GM12878 (cell line): ENCODE results near the gene SMARCAL1. TPM values are rescaled to one million over a fixed set of nuclear protein-coding genes. Genes with fewer than 3 reads are reported as not detected.
"Not testable (repeated sequence)": the region's sequence is repeated elsewhere in the genome, so short reads cannot be mapped to it uniquely, and the experiment has no call there.

Experiments
- ATAC-seq: fragments of 200-7000 bp; cut with Tn5 transposase; 3 replicates; pipeline ENCODE4 v1.9.1; 2020; ENCODE audit warnings: mild to moderate bottlenecking, moderate library complexity
- BruUV-seq: library from RNA; stranded (reverse); fragments of 400-500 nt; replicated peaks from 2 replicates; lab custom pipeline; 2021; lab: Mats Ljungman, UMichigan
- CTCF ChIA-PET: fragments of 300-600 bp; sonication (Branson Sonifier 250); formaldehyde crosslinking; extraction: SDS; loops from one replicate; lab custom pipeline; 2021; ENCODE audit warnings: inconsistent platforms; lab: Yijun Ruan, JAX
- POLR2A ChIA-PET: fragments of 350-600 bp; formaldehyde crosslinking; extraction: SDS; loops from one replicate; lab custom pipeline; 2021; ENCODE audit warnings: inconsistent platforms; lab: Charles Lee
- RAD21 ChIA-PET: fragments of 300-600 bp; sonication (Branson Sonifier 250); formaldehyde crosslinking; loops from one replicate; lab custom pipeline; 2023; ENCODE audit warnings: antibody characterized with exemption; ENCODE audit not compliant: unreplicated experiment; lab: Charles Lee
- SMC1A ChIA-PET: fragments of 300-600 bp; sonication (Branson Sonifier 250); formaldehyde crosslinking; loops from one replicate; lab custom pipeline; 2023; ENCODE audit not compliant: unreplicated experiment, uncharacterized antibody; lab: Charles Lee
- DNase-seq: peaks from one replicate; pipeline ENCODE4 v3.0.0-alpha.2; 2011; ENCODE audit warnings: low read depth, low spot score
- FAIRE-seq: peaks from 3 replicates; lab custom pipeline; 2011; peaks lifted over from hg19 to GRCh38; lab: Jason Lieb, UNC
- H2AFZ ChIP-seq: 2 replicates; pipeline ENCODE4 v1.6.0; 2011; ENCODE audit warnings: low read depth, low read length, control low read depth; ENCODE audit not compliant: control insufficient read depth
- H3K27ac ChIP-seq: 2 replicates; pipeline ENCODE4 v1.5.1; 2011; ENCODE audit warnings: control low read depth; ENCODE audit not compliant: control insufficient read depth, insufficient read depth
- H3K27me3 ChIP-seq, 2 experiments: replicated peaks in 1 of 2; 2 replicates each; pipeline versions ENCODE4 v1.6.0 to v1.6.1; 2011; ENCODE audit warnings: low read length in 1 of 2; ENCODE audit not compliant: control insufficient read depth in 2 of 2, insufficient read depth in 2 of 2
- H3K36me3 ChIP-seq, 2 experiments: 2 replicates each; pipeline ENCODE4 v1.5.1; 2011; ENCODE audit warnings: low read length in 1 of 2; ENCODE audit not compliant: control insufficient read depth in 2 of 2, insufficient read depth in 2 of 2
- H3K4me1 ChIP-seq: 2 replicates; pipeline ENCODE4 v1.6.1; 2011; ENCODE audit warnings: mild to moderate bottlenecking, low read length, moderate library complexity, mixed read lengths; ENCODE audit not compliant: control insufficient read depth, insufficient read depth
- H3K4me2 ChIP-seq: 2 replicates; pipeline ENCODE4 v1.6.0; 2011; ENCODE audit warnings: control low read depth; ENCODE audit not compliant: control insufficient read depth, insufficient read depth
- H3K4me3 ChIP-seq: fragments of 200-600 bp; sonication (generic); 2 replicates; pipeline ENCODE4 v1.5.1; 2016
- H3K79me2 ChIP-seq: 2 replicates; pipeline ENCODE4 v1.6.0; 2011; ENCODE audit warnings: low read length; ENCODE audit not compliant: control insufficient read depth, insufficient read depth
- H3K9ac ChIP-seq: 2 replicates; pipeline ENCODE4 v1.8.0; 2011; ENCODE audit warnings: low read length, control low read depth, mixed read lengths; ENCODE audit not compliant: control insufficient read depth, insufficient read depth
- H3K9me3 ChIP-seq: replicated peaks from 3 replicates; pipeline ENCODE4 v1.5.1; 2011; ENCODE audit warnings: mild to moderate bottlenecking, low read length; ENCODE audit not compliant: control insufficient read depth, insufficient read depth
- H4K20me1 ChIP-seq: 2 replicates; pipeline ENCODE4 v1.6.0; 2011; ENCODE audit not compliant: control insufficient read depth, insufficient read depth
- ATF2 ChIP-seq: IDR thresholded peaks from 2 replicates; pipeline ENCODE4 v1.6.1; 2012; ENCODE audit warnings: low read length, inconsistent platforms
- CREB1 ChIP-seq: IDR thresholded peaks from 2 replicates; pipeline ENCODE4 v1.6.1; 2012; ENCODE audit warnings: low read depth, mild to moderate bottlenecking, inconsistent platforms
- LARP7 ChIP-seq: fragments of 450-650 bp; IDR thresholded peaks from 2 replicates; pipeline ENCODE4 v1.6.1; 2017; ENCODE audit warnings: mild to moderate bottlenecking
- RBBP5 ChIP-seq: fragments of 200-600 bp; sonication (generic); conservative IDR thresholded peaks from 2 replicates; pipeline ENCODE4 v1.6.1; 2016
- ZBTB4 ChIP-seq: fragments of 450-650 bp; formaldehyde crosslinking; IDR thresholded peaks from 2 replicates; pipeline ENCODE4 v1.4.0; 2022; ENCODE audit warnings: mild to moderate bottlenecking, moderate library complexity
- WGBS: methylation state at CpG from one replicate; pipeline ENCODE4 v1.1.6; 2016; ENCODE audit warnings: low lambda C conversion rate; ENCODE audit not compliant: insufficient replicate concordance, insufficient coverage; ENCODE audit errors: missing lambda C conversion rate; 5-methylcytosine and 5-hydroxymethylcytosine counted together
- in situ Hi-C: fragments of 300-500 bp; cut with MboI; formaldehyde crosslinking; loops from 9 replicates; pipeline ENCODE4 v1.14.3; 2018; ENCODE audit warnings: mixed read lengths
- intact Hi-C: fragments of 100-400 bp; cut with micrococcal nuclease; formaldehyde crosslinking; loops from one replicate; pipeline ENCODE4 v1.14.2; 2022; ENCODE audit not compliant: unreplicated experiment
- polyA plus RNA-seq, 11 experiments: library from polyadenylated mRNA; depleted of rRNA in 4 of 11; unstranded in 6 of 11; stranded (reverse) in 5 of 11; fragments of >200 nt; fragmentation: Nextera tagmentation in 4 of 11; fragmentation: Illumina TruSeq in 1 of 11; extraction: Ambion mirVana in 4 of 11; extraction: Trizol in 1 of 11; gene quantifications; 1 replicate in 1 of 11; 2 replicates in 10 of 11; pipeline versions ENCODE4 v1.2.1 to v1.2.3, GENCODE V29; 2011 to 2016; ENCODE audit warnings: inconsistent platforms in 2 of 11, missing spikeins in 2 of 11, low read depth in 1 of 11
- total RNA-seq, 4 experiments: library from RNA; depleted of rRNA in 3 of 4; stranded (reverse); fragments of >200 nt in 3 of 4; fragmentation: Illumina TruSeq in 1 of 4; extraction: Trizol in 1 of 4; gene quantifications; 2 replicates each; pipeline versions ENCODE4 v1.2.1 to v1.2.3, GENCODE V29; 2013 to 2021

SMARCAL1 gene
- total and polyA plus RNA-seq, 10 of the 15 experiments (the other 5 are each of a cell fraction or from before 2014, with no cell fraction given): 10.8 to 32.9 (median 21.8) TPM

GRCh38 chr2:216379977-216380376 is 32.3 kb upstream of the SMARCAL1 start (continued):
- TF ChIP-seq ZBTB4 (CRISPR knock-in tag) (no peak), RBBP5 (no peak), LARP7 (no peak), CREB1 (no peak), ATF2 (no peak)

- H3K27me3 ChIP-seq, H3K36me3 ChIP-seq, RAD21 ChIA-PET, H3K27ac ChIP-seq, BruUV-seq, H3K4me1 ChIP-seq, POLR2A ChIA-PET, ATAC-seq, FAIRE-seq, H2AFZ ChIP-seq, H3K4me2 ChIP-seq, CTCF ChIA-PET, H3K9ac ChIP-seq, DNase-seq, H3K79me2 ChIP-seq, SMC1A ChIA-PET, H3K9me3 ChIP-seq, in situ Hi-C loops, H3K4me3 ChIP-seq, intact Hi-C loops, H4K20me1 ChIP-seq: not testable (repeated sequence)
- WGBS: 3% methylated on average over 2 of the region's 2 CpGs
These were observed 27.9 kb upstream of the SMARCAL1 start for GRCh38 chr2:216384409-216384808.
